ENCODE data around the gene GRIP2.
A peak's percentile ranks its signal among the peaks of the same experiment; 100 is the strongest.

Gene GRIP2

GRCh38 chr3:14583548-14584091, 43.5 kb upstream of the GRIP2 start:
- WGBS, result 50% methylated on average over 1 of the region's 5 CpGs
- Histone ChIP-seq H2BK12ac (ENCODE audit: low read length in 2 of 2) (no peak overlapping the region), H3K4me3 (ENCODE audit: insufficient read depth in 1 of 2, low read depth in 1 of 2, low read length in 2 of 2) (no peak overlapping the region), H2AFZ (ENCODE audit: low read depth, low read length) (no peak overlapping the region), H2AK5ac (ENCODE audit: low read length, severe bottlenecking) (no peak overlapping the region), H2BK5ac (ENCODE audit: low read depth, low read length, poor library complexity, severe bottlenecking) (no peak overlapping the region), H3K36me3 (ENCODE audit: control insufficient read depth in 1 of 2, insufficient read depth in 2 of 2, low read depth in 1 of 2, low read length in 2 of 2) (no peaks in the 10 kb centered on the region), H4K91ac (ENCODE audit: low read length) (no peak overlapping the region), H3K9me3 (ENCODE audit: control insufficient read depth, low read length) (no peaks in the 10 kb centered on the region), H3K14ac (ENCODE audit: low read length in 2 of 2) (no peak overlapping the region), H3K18ac (ENCODE audit: low read depth in 1 of 2, low read length in 2 of 2) (no peak overlapping the region), H3K23ac (ENCODE audit: low read length in 2 of 2) (no peak overlapping the region), H3K79me1 (replicated peaks; ENCODE audit: low read length, poor library complexity, severe bottlenecking) (no peaks in the 10 kb centered on the region), H3K9ac (ENCODE audit: low read length) (no peak overlapping the region), H4K8ac (ENCODE audit: low read length) (no peak overlapping the region), H2BK15ac (ENCODE audit: low read depth, poor library complexity, severe bottlenecking) (no peak overlapping the region), H2BK120ac (ENCODE audit: low read depth, low read length) (no peak overlapping the region), H3K27me3 (ENCODE audit: control insufficient read depth in 1 of 2, insufficient read depth in 1 of 2, low read length in 2 of 2) (peaks cover 40 to 65% of the 10 kb centered on the region in 2 experiments), H3K4me2 (ENCODE audit: low read length, poor library complexity, severe bottlenecking) (no peak overlapping the region), H3K27ac (ENCODE audit: low read length, poor library complexity, severe bottlenecking) (no peak overlapping the region), H3K4me1 (ENCODE audit: control insufficient read depth, insufficient read depth, low read depth, low read length) (peaks cover 1% of the 10 kb centered on the region), H3K4ac (ENCODE audit: low read depth in 1 of 2, low read length in 2 of 2) (no peak overlapping the region)
- DNase-seq, result no peak

GRCh38 chr3:14582045-14582410, 41.9 kb upstream of the GRIP2 start:
- Histone ChIP-seq H3K18ac (ENCODE audit: low read depth in 1 of 2, low read length in 2 of 2) (no peak overlapping the region), H3K9ac (ENCODE audit: low read length) (no peak overlapping the region), H2BK120ac (ENCODE audit: low read depth, low read length) (no peak overlapping the region), H3K79me1 (replicated peaks; ENCODE audit: low read length, poor library complexity, severe bottlenecking) (no peaks in the 10 kb centered on the region), H3K9me3 (ENCODE audit: control insufficient read depth, low read length) (no peaks in the 10 kb centered on the region), H2BK15ac (ENCODE audit: low read depth, poor library complexity, severe bottlenecking) (no peak overlapping the region), H3K27ac (ENCODE audit: low read length, poor library complexity, severe bottlenecking) (no peak overlapping the region), H2AFZ (ENCODE audit: low read depth, low read length) (no peak overlapping the region), H2AK5ac (ENCODE audit: low read length, severe bottlenecking) (no peak overlapping the region), H3K4me3 (ENCODE audit: insufficient read depth in 1 of 2, low read depth in 1 of 2, low read length in 2 of 2) (no peak overlapping the region), H2BK5ac (ENCODE audit: low read depth, low read length, poor library complexity, severe bottlenecking) (no peak overlapping the region), H3K14ac (ENCODE audit: low read length in 2 of 2) (no peak overlapping the region), H4K8ac (ENCODE audit: low read length) (no peak overlapping the region), H2BK12ac (ENCODE audit: low read length in 2 of 2) (no peak overlapping the region), H3K4me1 (ENCODE audit: control insufficient read depth, insufficient read depth, low read depth, low read length) (no peaks in the 10 kb centered on the region), H3K4ac (ENCODE audit: low read depth in 1 of 2, low read length in 2 of 2) (no peak overlapping the region), H4K91ac (ENCODE audit: low read length) (no peak overlapping the region), H3K23ac (ENCODE audit: low read length in 2 of 2) (no peak overlapping the region), H3K27me3 (ENCODE audit: control insufficient read depth in 1 of 2, insufficient read depth in 1 of 2, low read length in 2 of 2) (peaks cover 48 to 78% of the 10 kb centered on the region in 2 experiments), H3K4me2 (ENCODE audit: low read length, poor library complexity, severe bottlenecking) (no peak overlapping the region), H3K36me3 (ENCODE audit: control insufficient read depth in 1 of 2, insufficient read depth in 2 of 2, low read depth in 1 of 2, low read length in 2 of 2) (no peaks in the 10 kb centered on the region)
- 71% methylated on average over 4 of the region's 4 CpGs for WGBS
- no peak for DNase-seq

GRCh38 chr3:14581334-14582044, 41.3 kb upstream of the GRIP2 start:
- Histone ChIP-seq H2AK5ac (ENCODE audit: low read length, severe bottlenecking) (no peak overlapping the region), H3K9ac (ENCODE audit: low read length) (no peak overlapping the region), H3K4me3 (ENCODE audit: insufficient read depth in 1 of 2, low read depth in 1 of 2, low read length in 2 of 2) (no peak overlapping the region), H3K4ac (ENCODE audit: low read depth in 1 of 2, low read length in 2 of 2) (no peak overlapping the region), H2BK120ac (ENCODE audit: low read depth, low read length) (no peak overlapping the region), H3K27ac (ENCODE audit: low read length, poor library complexity, severe bottlenecking) (no peak overlapping the region), H2BK15ac (ENCODE audit: low read depth, poor library complexity, severe bottlenecking) (no peak overlapping the region), H2AFZ (ENCODE audit: low read depth, low read length) (no peak overlapping the region), H3K36me3 (ENCODE audit: control insufficient read depth in 1 of 2, insufficient read depth in 2 of 2, low read depth in 1 of 2, low read length in 2 of 2) (no peaks in the 10 kb centered on the region), H4K8ac (ENCODE audit: low read length) (no peak overlapping the region), H2BK12ac (ENCODE audit: low read length in 2 of 2) (no peak overlapping the region), H3K9me3 (ENCODE audit: control insufficient read depth, low read length) (no peaks in the 10 kb centered on the region), H3K14ac (ENCODE audit: low read length in 2 of 2) (no peak overlapping the region), H3K27me3 (ENCODE audit: control insufficient read depth in 1 of 2, insufficient read depth in 1 of 2, low read length in 2 of 2) (peaks cover 46 to 79% of the 10 kb centered on the region in 2 experiments), H3K18ac (ENCODE audit: low read depth in 1 of 2, low read length in 2 of 2) (no peak overlapping the region), H2BK5ac (ENCODE audit: low read depth, low read length, poor library complexity, severe bottlenecking) (no peak overlapping the region), H3K4me1 (ENCODE audit: control insufficient read depth, insufficient read depth, low read depth, low read length) (no peaks in the 10 kb centered on the region), H3K79me1 (replicated peaks; ENCODE audit: low read length, poor library complexity, severe bottlenecking) (no peaks in the 10 kb centered on the region), H4K91ac (ENCODE audit: low read length) (no peak overlapping the region), H3K4me2 (ENCODE audit: low read length, poor library complexity, severe bottlenecking) (no peak overlapping the region), H3K23ac (ENCODE audit: low read length in 2 of 2) (peak overlapping the region in 1 of 2 experiments; percentile 19)
- WGBS, result 72% methylated on average over 5 of the region's 5 CpGs
- DNase-seq, result no peak

- no peak overlapping the region for H2BK15ac ChIP-seq (ENCODE audit: low read depth, poor library complexity, severe bottlenecking)
- H3K4me3 ChIP-seq (ENCODE audit: insufficient read depth in 1 of 2, low read depth in 1 of 2, low read length in 2 of 2), result no peak overlapping the region
- no peaks in the 10 kb centered on the region for H3K36me3 ChIP-seq (ENCODE audit: control insufficient read depth in 1 of 2, insufficient read depth in 2 of 2, low read depth in 1 of 2, low read length in 2 of 2)
- H3K9me3 ChIP-seq (ENCODE audit: control insufficient read depth, low read length), result no peaks in the 10 kb centered on the region
- H3K4ac ChIP-seq (ENCODE audit: low read depth in 1 of 2, low read length in 2 of 2), result no peak overlapping the region
- H3K9ac ChIP-seq (ENCODE audit: low read length), result no peak overlapping the region
- WGBS, result 61% methylated on average over 5 of the region's 5 CpGs
- no peak overlapping the region for H3K18ac ChIP-seq (ENCODE audit: low read depth in 1 of 2, low read length in 2 of 2)
- H2BK120ac ChIP-seq (ENCODE audit: low read depth, low read length), result no peak overlapping the region
- no peak overlapping the region for H3K23ac ChIP-seq (ENCODE audit: low read length in 2 of 2)
- no peak overlapping the region for H3K14ac ChIP-seq (ENCODE audit: low read length in 2 of 2)
- H4K8ac ChIP-seq (ENCODE audit: low read length), result no peak overlapping the region
- H4K91ac ChIP-seq (ENCODE audit: low read length), result no peak overlapping the region
- H3K79me1 ChIP-seq (replicated peaks; ENCODE audit: low read length, poor library complexity, severe bottlenecking), result no peaks in the 10 kb centered on the region
- H3K4me2 ChIP-seq (ENCODE audit: low read length, poor library complexity, severe bottlenecking), result no peak overlapping the region
- no peak overlapping the region for H2AFZ ChIP-seq (ENCODE audit: low read depth, low read length)
- peaks cover 32 to 87% of the 10 kb centered on the region in 2 experiments for H3K27me3 ChIP-seq (ENCODE audit: control insufficient read depth in 1 of 2, insufficient read depth in 1 of 2, low read length in 2 of 2)
- H2BK5ac ChIP-seq (ENCODE audit: low read depth, low read length, poor library complexity, severe bottlenecking), result no peak overlapping the region
- H3K4me1 ChIP-seq (ENCODE audit: control insufficient read depth, insufficient read depth, low read depth, low read length), result no peaks in the 10 kb centered on the region
- H2AK5ac ChIP-seq (ENCODE audit: low read length, severe bottlenecking), result no peak overlapping the region
- H3K27ac ChIP-seq (ENCODE audit: low read length, poor library complexity, severe bottlenecking), result no peak overlapping the region
- no peak for DNase-seq
- H2BK12ac ChIP-seq (ENCODE audit: low read length in 2 of 2), result no peak overlapping the region
Measured at GRCh38 chr3:14577897-14578296, 37.8 kb upstream of the GRIP2 start.

All from mesenchymal stem cell (in vitro differentiated cells and primary cell).